Ovary (tissue), 9 donors: Measurements from ENCODE around the gene SREBF2. TPM values are rescaled to one million over a fixed set of nuclear protein-coding genes. Genes with fewer than 3 reads are reported as not detected.

Source experiments
- DNase-seq, 5 donors: peaks; one replicate each; pipeline ENCODE4 v3.0.0-alpha.2; 2019 to 2020
- H3K27ac ChIP-seq, 2 donors: fragments of 200-600 bp; one replicate each; pipeline versions ENCODE4 v1.5.1 to v1.8.0; 2019 to 2022
- H3K27me3 ChIP-seq: fragments of 200-600 bp; one replicate; pipeline ENCODE4 v1.8.0; 2022
- H3K36me3 ChIP-seq: fragments of 200-600 bp; sonication (generic); one replicate; pipeline ENCODE4 v1.5.1; 2019
- H3K4me1 ChIP-seq: one replicate; pipeline ENCODE4 v1.8.1; 2013; ENCODE audit warnings: mild to moderate bottlenecking, moderate library complexity; ENCODE audit not compliant: insufficient read depth
- H3K4me3 ChIP-seq: fragments of 200-600 bp; sonication (generic); one replicate; pipeline ENCODE4 v1.5.1; 2017
- H3K9me3 ChIP-seq, 2 donors: fragments of 200-600 bp in 1 of 2; sonication (generic) in 1 of 2; one replicate each; pipeline versions ENCODE4 v1.5.1 to v1.8.1; 2013 to 2019; ENCODE audit warnings: mild to moderate bottlenecking in 1 of 2, moderate library complexity in 1 of 2
- EP300 ChIP-seq: sonication (generic); formaldehyde crosslinking; IDR thresholded peaks from one replicate; pipeline ENCODE4 v1.6.1; 2017; ENCODE audit warnings: antibody characterized with exemption
- POLR2A ChIP-seq: fragments of 450-650 bp; IDR thresholded peaks from one replicate; pipeline ENCODE4 v1.6.1; 2017; ENCODE audit warnings: antibody characterized with exemption, mild to moderate bottlenecking, moderate library complexity
- WGBS, 3 donors: extraction: QIAGEN DNeasy Blood & Tissue Kit in 1 of 3; methylation state at CpG; one replicate each; pipeline versions ENCODE4 v1.1.5 to v1.1.7; 2013 to 2017; 5-methylcytosine and 5-hydroxymethylcytosine counted together
- intact Hi-C, 4 donors: fragments of 100-400 bp; cut with DNase I; formaldehyde crosslinking; loops; one replicate each; pipeline versions ENCODE4 v1.11.0 to v1.15.1; 2022 to 2023
- polyA plus RNA-seq, 2 donors: library from polyadenylated mRNA; stranded (reverse); fragments of 200-250 nt in 1 of 2; fragments of 350-450 nt in 1 of 2; fragmentation: Illumina TruSeq in 1 of 2; extraction: RNeasy Lipid Tissue Mini Kit (QIAGEN cat#74804) in 1 of 2; gene quantifications; one replicate each; pipeline ENCODE4 v1.2.3, GENCODE V29; 2013 to 2014
- total RNA-seq, 7 donors: library from RNA; depleted of rRNA in 2 of 7; stranded (reverse); fragments of >200 nt in 2 of 7; fragmentation: NEBNext Ultra II Directional in 3 of 7; extraction: Animal tissue kit (Norgen Biotek cat#: 25700) in 3 of 7; gene quantifications; one replicate each; pipeline versions ENCODE4 v1.1.0 to v1.2.4, GENCODE V29; 2016 to 2023
- TF ChIP-seq, protein P1 (sequence below), 3 donors: fragments of 450-650 bp in 2 of 3; fragments of 200-600 bp in 1 of 3; IDR thresholded peaks; one replicate each; pipeline versions ENCODE4 v1.5.1 to v1.8.0; 2016 to 2022; ENCODE audit warnings: antibody characterized with exemption in 3 of 3, mild to moderate bottlenecking in 1 of 3
- donor health status: DM: no; HTN: no; CAD: no; lungs with moderate emphysema.
- donor health status: DM: no; HTN: no; CAD: no.
- donor health status: Bipolar disorder and iron deficiency.
- donor health status: DM: yes; HTN: yes; CAD: no.
- donor health status: DM: no; HTN: no; CAD: no.
- donor health status: DM: yes; HTN: yes; CAD: no.

The SREBF2 gene
- total and polyA plus RNA-seq, 9 donors = 29.2 to 215 (median 74.1) TPM

DNA sequence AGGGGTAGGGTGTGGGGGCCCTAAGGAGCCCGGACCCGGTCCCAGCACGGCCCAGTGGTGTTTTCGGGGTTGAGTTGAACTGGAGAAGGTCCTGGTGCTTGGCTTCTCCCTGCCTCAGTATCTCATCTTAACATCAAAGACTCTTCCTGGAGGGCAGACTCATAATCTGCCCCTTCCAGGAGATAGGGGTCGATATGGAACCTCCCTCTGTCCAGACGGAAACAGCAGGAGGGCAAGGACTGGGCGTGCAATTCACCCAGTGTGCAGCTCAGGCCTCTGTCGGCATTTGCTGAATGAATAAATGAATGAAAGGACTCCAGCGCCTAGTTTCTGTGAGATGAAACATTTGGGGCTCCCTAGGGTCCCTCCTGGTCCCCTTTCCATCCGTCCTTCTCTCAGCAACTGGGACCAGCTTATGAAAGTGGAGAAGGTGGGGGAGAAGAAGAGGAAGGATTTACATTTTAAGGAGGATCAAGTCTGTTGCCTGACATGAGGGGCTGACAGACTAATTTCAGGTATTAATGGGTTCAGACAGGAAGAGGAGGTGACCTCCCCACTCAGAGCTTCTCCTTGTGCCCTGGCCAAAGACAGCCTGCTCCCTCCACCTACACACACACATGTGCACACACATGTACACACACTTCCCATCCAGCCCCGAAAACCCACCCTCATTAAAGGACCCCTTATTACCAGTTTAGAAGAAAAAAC is 83.0 kb downstream of the SREBF2 start:
- H3K4me1 ChIP-seq = peaks cover 6% of the 10 kb centered on the region

DNA sequence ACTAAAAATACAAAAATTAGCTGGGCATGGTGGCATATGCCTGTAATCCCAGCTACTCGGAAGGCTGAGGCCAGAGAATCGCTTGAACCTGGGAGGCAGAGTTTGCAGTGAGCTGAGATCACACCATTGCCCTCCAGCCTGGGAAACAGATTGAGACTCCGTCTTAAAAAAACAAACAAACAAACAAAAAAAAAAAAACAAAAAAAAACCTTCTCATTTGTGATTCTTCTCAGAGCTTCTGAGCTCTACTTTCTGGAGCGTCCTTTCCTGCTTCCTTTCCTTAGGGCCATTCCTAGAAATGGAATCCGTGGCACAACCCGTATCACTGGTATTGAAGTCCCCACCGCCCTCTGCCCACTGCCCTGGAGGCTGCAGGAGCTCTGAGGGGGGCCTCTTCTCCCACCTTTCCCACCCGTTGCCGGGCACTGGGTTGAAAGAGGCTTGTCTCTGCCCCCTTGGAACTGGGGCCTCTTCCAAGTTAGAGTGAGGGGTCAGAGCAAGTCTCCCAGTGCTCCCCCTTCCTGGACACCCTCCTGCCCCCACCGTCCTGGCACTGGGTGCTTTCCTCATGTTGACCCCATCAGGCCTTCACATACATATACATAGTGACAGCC is 83.9 kb downstream of the SREBF2 start:
- no peak for DNase-seq
- Histone ChIP-seq H3K27ac (no peak overlapping the region), H3K9me3 (no peaks in the 10 kb centered on the region), H3K36me3 (no peaks in the 10 kb centered on the region), H3K4me3 (no peak overlapping the region), H3K4me1 (peaks cover 5% of the 10 kb centered on the region), H3K27me3 (peaks cover 4% of the 10 kb centered on the region)
- TF ChIP-seq POLR2A (no peak), EP300 (no peak)
- TF ChIP-seq, protein P1, sequence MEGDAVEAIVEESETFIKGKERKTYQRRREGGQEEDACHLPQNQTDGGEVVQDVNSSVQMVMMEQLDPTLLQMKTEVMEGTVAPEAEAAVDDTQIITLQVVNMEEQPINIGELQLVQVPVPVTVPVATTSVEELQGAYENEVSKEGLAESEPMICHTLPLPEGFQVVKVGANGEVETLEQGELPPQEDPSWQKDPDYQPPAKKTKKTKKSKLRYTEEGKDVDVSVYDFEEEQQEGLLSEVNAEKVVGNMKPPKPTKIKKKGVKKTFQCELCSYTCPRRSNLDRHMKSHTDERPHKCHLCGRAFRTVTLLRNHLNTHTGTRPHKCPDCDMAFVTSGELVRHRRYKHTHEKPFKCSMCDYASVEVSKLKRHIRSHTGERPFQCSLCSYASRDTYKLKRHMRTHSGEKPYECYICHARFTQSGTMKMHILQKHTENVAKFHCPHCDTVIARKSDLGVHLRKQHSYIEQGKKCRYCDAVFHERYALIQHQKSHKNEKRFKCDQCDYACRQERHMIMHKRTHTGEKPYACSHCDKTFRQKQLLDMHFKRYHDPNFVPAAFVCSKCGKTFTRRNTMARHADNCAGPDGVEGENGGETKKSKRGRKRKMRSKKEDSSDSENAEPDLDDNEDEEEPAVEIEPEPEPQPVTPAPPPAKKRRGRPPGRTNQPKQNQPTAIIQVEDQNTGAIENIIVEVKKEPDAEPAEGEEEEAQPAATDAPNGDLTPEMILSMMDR (IDR thresholded peaks at IDR 0.05) = no peak
- 44 to 52% (median 51%) methylated on average over 10 of the region's 10 CpGs for WGBS, 3 donors
- intact Hi-C loops = no loop called here

More for the DNA sequence above, 83.0 kb downstream of the SREBF2 start:
- no peak for TF ChIP-seq POLR2A
- H3K27me3 ChIP-seq = peaks cover 4% of the 10 kb centered on the region
- intact Hi-C loops = no loop called here
- no peaks in the 10 kb centered on the region for H3K9me3 ChIP-seq
- H3K36me3 ChIP-seq = no peaks in the 10 kb centered on the region
- no peak overlapping the region for H3K27ac ChIP-seq
- H3K4me3 ChIP-seq = no peak overlapping the region
- DNase-seq = no peak
- WGBS, 3 donors = 26 to 37% (median 34%) methylated on average over 10 to 11 of the region's 11 CpGs

DNA sequence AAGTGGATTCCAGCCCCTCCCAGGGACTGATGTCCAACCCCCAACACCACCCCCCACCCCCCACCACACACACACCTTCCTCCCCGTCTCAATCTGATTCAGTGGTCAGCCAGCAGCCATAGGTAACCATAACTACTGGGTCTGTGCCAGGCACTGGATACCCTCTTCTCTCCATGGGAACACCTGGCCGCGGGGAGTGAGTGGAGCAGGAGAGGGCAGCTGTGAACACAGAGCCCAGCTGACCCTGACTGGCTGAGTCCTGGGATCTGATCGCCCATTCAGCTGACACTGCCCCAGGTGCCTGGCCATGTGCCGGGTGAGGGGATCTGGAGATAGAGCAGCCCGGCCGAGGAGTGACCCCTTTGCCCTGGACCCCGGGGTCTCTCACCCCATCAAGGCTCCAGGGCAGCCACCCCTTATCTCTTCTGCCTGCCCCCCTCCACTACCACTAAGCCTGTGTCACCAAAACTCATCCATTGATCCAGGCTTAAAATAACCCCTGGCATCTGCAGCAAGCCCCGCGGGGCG is 84.5 kb downstream of the SREBF2 start:
- peaks cover 4% of the 10 kb centered on the region for H3K27me3 ChIP-seq
- H3K9me3 ChIP-seq = no peaks in the 10 kb centered on the region
- no peak overlapping the region for H3K27ac ChIP-seq
- no peaks in the 10 kb centered on the region for H3K36me3 ChIP-seq
- WGBS, 3 donors = 50 to 61% (median 52%) methylated on average over 11 of the region's 11 CpGs
- DNase-seq = no peak
- no peak overlapping the region for H3K4me3 ChIP-seq
- TF ChIP-seq EP300 (no peak), POLR2A (no peak)
- TF ChIP-seq, protein P1 (IDR thresholded peaks at IDR 0.05) = no peak
- intact Hi-C loops = no loop called here
- peaks cover 5% of the 10 kb centered on the region for H3K4me1 ChIP-seq

DNA sequence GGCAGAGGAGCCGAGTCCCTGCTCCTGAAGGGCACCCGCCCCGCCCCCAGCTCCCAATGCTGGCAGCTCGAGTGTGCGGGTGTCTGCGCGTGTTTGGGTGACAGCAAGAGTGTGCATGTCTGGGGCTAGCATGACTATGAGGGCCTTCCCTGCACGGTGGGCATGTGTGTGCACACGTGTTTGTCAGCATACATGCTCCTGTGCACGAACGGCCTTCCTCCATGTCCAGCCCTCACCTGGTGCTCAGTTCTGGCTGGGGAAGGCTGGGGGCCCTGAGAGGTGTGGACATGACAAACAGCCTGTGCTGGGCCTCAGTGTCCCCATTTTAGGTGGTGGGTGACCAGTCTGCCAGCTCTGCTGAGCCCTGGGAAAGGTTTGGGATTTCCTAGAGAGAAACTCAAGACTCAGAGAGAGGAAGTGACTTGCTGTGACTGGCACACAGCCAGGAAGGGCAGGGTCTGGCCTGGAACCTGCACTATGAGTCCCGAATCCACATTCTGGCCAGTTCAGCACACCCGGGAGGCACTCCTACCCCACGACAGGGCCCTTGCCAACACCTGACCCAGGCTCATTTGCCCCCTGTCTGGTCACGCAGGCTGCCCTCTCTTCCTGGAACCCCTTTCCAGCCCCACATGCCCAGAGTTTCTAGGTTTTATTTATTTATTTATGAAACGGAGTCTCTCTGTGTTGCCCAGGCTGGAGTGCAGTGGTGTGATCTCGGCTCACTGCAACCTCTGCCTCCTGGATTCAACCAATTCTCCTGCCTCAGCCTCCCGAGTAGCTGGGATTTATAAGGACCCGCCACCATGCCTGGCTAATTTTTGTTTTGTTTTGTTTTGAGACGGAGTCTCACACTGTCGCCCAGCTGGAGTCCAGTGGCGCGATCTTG is 85.2 kb downstream of the SREBF2 start:
- 57 to 68% (median 61%) methylated on average over 23 of the region's 23 CpGs for WGBS, 3 donors
- H3K27ac ChIP-seq = no peak overlapping the region
- H3K4me3 ChIP-seq = no peak overlapping the region
- peaks cover 5% of the 10 kb centered on the region for H3K4me1 ChIP-seq
- no peaks in the 10 kb centered on the region for H3K9me3 ChIP-seq
- DNase-seq = no peak
- H3K36me3 ChIP-seq = no peaks in the 10 kb centered on the region
- intact Hi-C loops = no loop called here
- peaks cover 4% of the 10 kb centered on the region for H3K27me3 ChIP-seq
- TF ChIP-seq, protein P1 (IDR thresholded peaks at IDR 0.05) = no peak
- TF ChIP-seq POLR2A (no peak), EP300 (no peak)
